Karpas-422 (cell line): ENCODE results near the gene STK32B. TPM values are rescaled to one million over a fixed set of nuclear protein-coding genes. Genes with fewer than 3 reads are reported as not detected.

Source experiments
- DNase-seq: peaks from one replicate; pipeline ENCODE4 v3.0.0-alpha.2; 2015
- H2AFZ ChIP-seq: fragments of 200-600 bp; sonication (generic); 2 replicates; pipeline ENCODE4 v1.6.1; 2014; ENCODE audit warnings: antibody characterized with exemption, low read length, mixed read lengths
- H3K27ac ChIP-seq: fragments of 200-600 bp; sonication (generic); 2 replicates; pipeline ENCODE4 v1.5.1; 2014; ENCODE audit warnings: mild to moderate bottlenecking, low read length, moderate library complexity
- H3K27me3 ChIP-seq: fragments of 200-600 bp; sonication (generic); 2 replicates; pipeline ENCODE4 v1.6.1; 2014; ENCODE audit warnings: low read length, mixed read lengths
- H3K36me3 ChIP-seq: fragments of 200-600 bp; sonication (generic); 2 replicates; pipeline ENCODE4 v1.6.1; 2014; ENCODE audit warnings: low read length, mixed read lengths; ENCODE audit not compliant: insufficient read depth
- H3K4me1 ChIP-seq: fragments of 200-600 bp; sonication (generic); 2 replicates; pipeline ENCODE4 v1.6.1; 2014; ENCODE audit warnings: mild to moderate bottlenecking, low read length, mixed read lengths
- H3K4me2 ChIP-seq: fragments of 200-600 bp; sonication (generic); 2 replicates; pipeline ENCODE4 v1.6.1; 2014; ENCODE audit warnings: low read length, low read depth, mild to moderate bottlenecking; ENCODE audit not compliant: poor library complexity, severe bottlenecking
- H3K4me3 ChIP-seq: fragments of 200-600 bp; sonication (generic); 2 replicates; pipeline ENCODE4 v1.5.1; 2014; ENCODE audit warnings: mild to moderate bottlenecking, antibody characterized with exemption, low read length, mixed read lengths
- H3K79me2 ChIP-seq: fragments of 200-600 bp; sonication (generic); 2 replicates; pipeline ENCODE4 v1.6.1; 2014; ENCODE audit warnings: mild to moderate bottlenecking, low read length, mixed read lengths
- H3K9ac ChIP-seq: fragments of 200-600 bp; sonication (generic); 2 replicates; pipeline ENCODE4 v1.6.0; 2014; ENCODE audit warnings: low read length
- H3K9me2 ChIP-seq: fragments of 200-600 bp; sonication (generic), shearing (Covaris generic); replicated peaks from 2 replicates; pipeline ENCODE4 v1.6.0; 2014; ENCODE audit warnings: mild to moderate bottlenecking, low read length, moderate library complexity; ENCODE audit not compliant: insufficient read depth
- H3K9me3 ChIP-seq: fragments of 300-700, 200-600 bp; sonication (generic); 2 replicates; pipeline ENCODE4 v1.6.1; 2014; ENCODE audit warnings: low read length, mixed read lengths
- H4K20me1 ChIP-seq: fragments of 200-600 bp; sonication (generic); 2 replicates; pipeline ENCODE4 v1.6.1; 2014; ENCODE audit warnings: mild to moderate bottlenecking, antibody characterized with exemption, low read length, low read depth; ENCODE audit not compliant: insufficient read depth
- total RNA-seq: library from RNA; depleted of rRNA; stranded (reverse); fragments of >200 nt; shearing (Covaris generic); gene quantifications from 2 replicates; pipeline ENCODE4 v1.2.3, GENCODE V29; 2014; ENCODE audit warnings: low replicate concordance

STK32B gene
- total RNA-seq, 1 experiment from 2014 or later = not detected

DNA sequence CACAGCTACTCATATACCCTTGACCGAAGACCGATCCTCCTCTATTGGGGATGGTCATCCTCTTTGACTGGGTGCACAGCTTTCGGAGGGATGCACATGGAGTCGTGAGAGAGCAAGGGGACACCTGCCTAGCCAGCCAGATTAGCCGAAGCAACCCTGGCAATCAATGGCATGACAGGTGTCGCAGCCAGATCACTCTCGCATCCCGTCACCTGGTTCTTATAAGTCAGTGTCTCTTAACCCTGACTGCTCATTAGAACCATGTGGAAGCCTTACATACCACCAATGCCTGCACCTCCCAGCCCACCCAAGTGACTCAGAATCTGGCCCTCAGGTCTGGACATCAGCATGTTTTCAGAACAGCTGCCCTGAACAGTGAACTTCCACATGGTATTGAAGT, 407.4 kb downstream of the STK32B start:
- H3K4me1 ChIP-seq = no peaks in the 10 kb centered on the region
- H2AFZ ChIP-seq = no peak overlapping the region
- H3K9ac ChIP-seq = no peak overlapping the region
- H3K79me2 ChIP-seq = no peaks in the 10 kb centered on the region
- no peaks in the 10 kb centered on the region for H3K27me3 ChIP-seq
- H3K4me3 ChIP-seq = no peak overlapping the region
- H3K9me3 ChIP-seq = no peaks in the 10 kb centered on the region
- H4K20me1 ChIP-seq = no peaks in the 10 kb centered on the region
- no peaks in the 10 kb centered on the region for H3K36me3 ChIP-seq
- DNase-seq = no peak
- H3K4me2 ChIP-seq = no peak overlapping the region
- H3K27ac ChIP-seq = no peak overlapping the region
- no peaks in the 10 kb centered on the region for H3K9me2 ChIP-seq

DNA sequence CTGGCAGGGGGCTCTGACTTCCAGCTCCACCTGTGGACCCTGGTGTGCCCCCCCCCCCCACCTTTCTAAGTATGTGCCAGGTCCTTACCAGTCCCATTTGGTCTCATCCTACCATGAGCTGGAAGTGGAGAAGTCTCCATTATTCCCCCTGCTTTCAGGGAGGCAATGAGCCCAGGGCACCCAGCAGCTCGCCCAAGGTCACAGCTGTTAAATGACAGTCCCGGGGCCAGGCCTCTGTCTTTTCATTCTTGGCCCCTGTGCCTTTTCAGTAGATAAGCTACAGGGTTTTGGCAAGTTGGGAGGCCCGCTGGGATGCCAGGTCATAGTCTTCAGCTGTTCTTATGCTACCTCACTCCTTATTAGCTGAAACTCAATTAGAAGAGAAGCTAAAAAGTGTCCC, 408.0 kb downstream of the STK32B start:
- no peaks in the 10 kb centered on the region for H3K79me2 ChIP-seq
- H3K4me3 ChIP-seq = no peak overlapping the region
- no peaks in the 10 kb centered on the region for H3K9me2 ChIP-seq
- H4K20me1 ChIP-seq = no peaks in the 10 kb centered on the region
- no peaks in the 10 kb centered on the region for H3K27me3 ChIP-seq
- H3K36me3 ChIP-seq = no peaks in the 10 kb centered on the region
- no peak overlapping the region for H3K27ac ChIP-seq
- H3K4me1 ChIP-seq = no peaks in the 10 kb centered on the region
- DNase-seq = peak; percentile 11
- H3K9me3 ChIP-seq = no peaks in the 10 kb centered on the region
- H2AFZ ChIP-seq = no peak overlapping the region
- H3K4me2 ChIP-seq = no peak overlapping the region
- no peak overlapping the region for H3K9ac ChIP-seq

GRCh38 chr4:5460106-5460801, 409.0 kb downstream of the STK32B start:
- H2AFZ ChIP-seq = no peak overlapping the region
- H3K4me3 ChIP-seq = no peak overlapping the region
- no peaks in the 10 kb centered on the region for H3K36me3 ChIP-seq
- DNase-seq = peak; percentile 71
- no peak overlapping the region for H3K4me2 ChIP-seq
- no peak overlapping the region for H3K27ac ChIP-seq
- H3K4me1 ChIP-seq = no peaks in the 10 kb centered on the region
- no peaks in the 10 kb centered on the region for H3K79me2 ChIP-seq
- no peaks in the 10 kb centered on the region for H3K9me3 ChIP-seq
- H4K20me1 ChIP-seq = no peaks in the 10 kb centered on the region
- no peak overlapping the region for H3K9ac ChIP-seq
- no peaks in the 10 kb centered on the region for H3K27me3 ChIP-seq
- H3K9me2 ChIP-seq = no peaks in the 10 kb centered on the region

GRCh38 chr4:5461477-5461876, 410.2 kb downstream of the STK32B start:
- no peaks in the 10 kb centered on the region for H4K20me1 ChIP-seq
- no peak overlapping the region for H3K27ac ChIP-seq
- H3K36me3 ChIP-seq = no peaks in the 10 kb centered on the region
- no peaks in the 10 kb centered on the region for H3K27me3 ChIP-seq
- no peak overlapping the region for H3K9ac ChIP-seq
- H3K4me2 ChIP-seq = no peak overlapping the region
- H3K4me3 ChIP-seq = no peak overlapping the region
- H3K79me2 ChIP-seq = no peaks in the 10 kb centered on the region
- peak; percentile 31 for DNase-seq
- no peaks in the 10 kb centered on the region for H3K4me1 ChIP-seq
- no peak overlapping the region for H2AFZ ChIP-seq
- H3K9me2 ChIP-seq = no peaks in the 10 kb centered on the region
- H3K9me3 ChIP-seq = no peaks in the 10 kb centered on the region

DNA sequence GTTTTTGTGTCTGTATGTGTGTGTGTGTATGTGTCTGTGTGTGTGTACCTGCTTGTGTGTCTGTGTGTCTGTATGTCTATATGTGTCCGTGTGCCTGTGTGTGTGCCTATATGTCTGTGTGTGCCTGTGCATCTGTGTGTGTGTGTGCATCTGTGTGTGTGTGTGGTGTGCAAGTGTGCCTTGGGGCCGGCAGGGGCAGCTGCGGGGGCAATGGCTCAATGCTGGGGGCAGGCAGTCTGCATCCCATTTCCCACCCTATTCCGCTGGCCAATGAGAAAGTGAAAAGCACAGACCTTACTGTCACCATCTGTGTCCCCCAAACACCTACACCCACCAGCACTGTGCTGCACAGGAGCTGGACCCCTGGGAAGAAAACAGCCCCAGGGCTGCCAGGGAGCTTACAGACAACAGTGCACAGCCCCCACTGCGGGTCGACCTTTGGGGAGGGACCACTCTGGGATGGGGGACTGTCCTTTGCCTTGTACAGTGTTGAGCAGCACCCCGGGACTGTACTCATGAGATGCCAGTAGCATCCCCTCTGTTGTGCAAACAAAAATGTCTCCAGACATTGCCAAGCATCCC, 411.1 kb downstream of the STK32B start:
- Histone ChIP-seq H3K36me3 (no peaks in the 10 kb centered on the region), H2AFZ (no peak overlapping the region), H3K4me2 (no peak overlapping the region), H3K4me3 (no peak overlapping the region), H4K20me1 (no peaks in the 10 kb centered on the region), H3K4me1 (no peaks in the 10 kb centered on the region), H3K79me2 (no peaks in the 10 kb centered on the region), H3K27ac (no peak overlapping the region), H3K9me3 (no peaks in the 10 kb centered on the region), H3K27me3 (no peaks in the 10 kb centered on the region), H3K9me2 (no peaks in the 10 kb centered on the region), H3K9ac (no peak overlapping the region)
- peak; percentile 27 for DNase-seq

- Histone ChIP-seq H3K27me3 (no peaks in the 10 kb centered on the region), H2AFZ (no peak overlapping the region), H3K36me3 (no peaks in the 10 kb centered on the region), H3K4me2 (no peak overlapping the region), H3K9me2 (no peaks in the 10 kb centered on the region), H3K4me1 (no peaks in the 10 kb centered on the region), H3K4me3 (no peak overlapping the region), H3K79me2 (no peaks in the 10 kb centered on the region), H3K9ac (no peak overlapping the region), H4K20me1 (no peaks in the 10 kb centered on the region), H3K27ac (no peak overlapping the region), H3K9me3 (no peaks in the 10 kb centered on the region)
- peak; percentile 19 for DNase-seq
These were observed 411.6 kb downstream of the STK32B start for GRCh38 chr4:5462896-5463295.

GRCh38 chr4:5463361-5463760, 412.1 kb downstream of the STK32B start:
- no peak overlapping the region for H2AFZ ChIP-seq

DNA sequence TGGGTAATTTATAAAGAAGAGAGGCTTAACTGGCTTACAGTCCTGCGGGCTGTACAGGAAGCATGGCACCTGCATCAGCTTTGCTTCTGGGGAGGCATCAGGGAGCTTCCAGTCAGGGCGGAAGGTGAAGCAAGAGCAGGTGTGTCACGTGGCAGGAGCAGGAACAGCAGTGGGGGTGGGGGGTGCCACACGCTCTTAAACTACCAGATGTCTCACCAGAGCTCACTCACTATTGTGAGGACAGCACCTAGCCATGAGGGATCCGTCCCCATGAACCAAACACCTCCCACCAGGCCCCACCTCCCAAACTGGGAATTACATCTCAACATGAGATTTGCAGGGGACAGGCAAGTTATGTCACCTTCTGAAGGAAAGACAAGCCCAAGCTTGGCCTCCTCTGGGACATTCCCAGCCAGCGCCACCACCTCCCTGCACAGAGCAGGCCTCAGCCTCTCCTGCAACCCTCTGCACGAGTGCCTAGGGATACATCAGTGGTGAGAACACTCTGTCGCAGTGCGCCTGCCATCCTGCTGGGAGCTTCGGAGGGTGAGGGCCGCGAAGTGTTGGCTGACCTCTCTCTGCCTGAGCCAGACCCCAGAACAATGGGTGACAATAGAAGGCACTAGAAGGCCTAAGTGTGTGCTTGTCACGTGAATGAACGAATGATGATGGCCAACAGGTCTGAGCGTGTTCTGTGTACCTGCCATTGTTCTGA, 412.8 kb downstream of the STK32B start:
- peak; percentile 32 for DNase-seq
- Histone ChIP-seq H3K36me3 (no peaks in the 10 kb centered on the region), H4K20me1 (no peaks in the 10 kb centered on the region), H3K4me3 (no peak overlapping the region), H3K9ac (no peak overlapping the region), H3K9me3 (no peaks in the 10 kb centered on the region), H3K27ac (no peak overlapping the region), H3K4me1 (no peaks in the 10 kb centered on the region), H2AFZ (no peak overlapping the region), H3K4me2 (no peak overlapping the region), H3K27me3 (no peaks in the 10 kb centered on the region), H3K9me2 (no peaks in the 10 kb centered on the region), H3K79me2 (no peaks in the 10 kb centered on the region)

More at GRCh38 chr4:5463361-5463760, 412.1 kb downstream of the STK32B start:
- Histone ChIP-seq H3K79me2 (no peaks in the 10 kb centered on the region), H3K9me2 (no peaks in the 10 kb centered on the region), H3K4me1 (no peaks in the 10 kb centered on the region), H3K27me3 (no peaks in the 10 kb centered on the region), H3K27ac (no peak overlapping the region), H3K4me2 (no peak overlapping the region), H3K36me3 (no peaks in the 10 kb centered on the region), H3K9me3 (no peaks in the 10 kb centered on the region), H3K9ac (no peak overlapping the region), H3K4me3 (no peak overlapping the region), H4K20me1 (no peaks in the 10 kb centered on the region)
- no peak for DNase-seq
